HFFc6 (cell line): ENCODE results near the gene SARDH. TPM values are rescaled to one million over a fixed set of nuclear protein-coding genes. Genes with fewer than 3 reads are reported as not detected.

Source experiments
- DNase-seq: peaks from one replicate; pipeline ENCODE4 v3.0.0-alpha.2; 2018
- H3K27ac Mint-ChIP-seq: 2 replicates; pipeline ENCODE4 v1.8.0; 2020; ENCODE audit warnings: mild to moderate bottlenecking, mixed read lengths
- H3K27me3 Mint-ChIP-seq: 2 replicates; pipeline ENCODE4 v1.8.0; 2021; ENCODE audit warnings: mild to moderate bottlenecking, moderate library complexity, mixed read lengths; ENCODE audit not compliant: insufficient read depth
- H3K36me3 Mint-ChIP-seq: 2 replicates; pipeline ENCODE4 v1.8.0; 2021; ENCODE audit warnings: low read depth, mixed read lengths
- H3K4me1 Mint-ChIP-seq: 2 replicates; pipeline ENCODE4 v1.8.0; 2020; ENCODE audit warnings: low read depth, mixed read lengths
- H3K4me3 Mint-ChIP-seq: 2 replicates; pipeline ENCODE4 v1.8.0; 2020; ENCODE audit warnings: mild to moderate bottlenecking, moderate library complexity, mixed read lengths
- H3K9me3 Mint-ChIP-seq: 2 replicates; pipeline ENCODE4 v1.8.0; 2020; ENCODE audit warnings: mild to moderate bottlenecking, mixed read lengths
- total RNA-seq, 6 experiments: library from RNA; stranded (reverse); fragmentation: NEBNext Ultra II Directional; extraction: Animal tissue kit (Norgen Biotek cat#: 25700); gene quantifications; 2 replicates in 1 of 6; 3 replicates in 5 of 6; pipeline ENCODE4 v1.2.3, GENCODE V29; 2021
- TF ChIP-seq, protein P1 (sequence below): fragments of 200-600 bp; sonication (generic); IDR thresholded peaks from 2 replicates; pipeline ENCODE4 v1.5.0; 2021; ENCODE audit warnings: antibody characterized with exemption, mild to moderate bottlenecking

SARDH gene
- total RNA-seq, 6 experiments from 2014 or later = 0.24 to 5.1 (median 4.1) TPM

DNA sequence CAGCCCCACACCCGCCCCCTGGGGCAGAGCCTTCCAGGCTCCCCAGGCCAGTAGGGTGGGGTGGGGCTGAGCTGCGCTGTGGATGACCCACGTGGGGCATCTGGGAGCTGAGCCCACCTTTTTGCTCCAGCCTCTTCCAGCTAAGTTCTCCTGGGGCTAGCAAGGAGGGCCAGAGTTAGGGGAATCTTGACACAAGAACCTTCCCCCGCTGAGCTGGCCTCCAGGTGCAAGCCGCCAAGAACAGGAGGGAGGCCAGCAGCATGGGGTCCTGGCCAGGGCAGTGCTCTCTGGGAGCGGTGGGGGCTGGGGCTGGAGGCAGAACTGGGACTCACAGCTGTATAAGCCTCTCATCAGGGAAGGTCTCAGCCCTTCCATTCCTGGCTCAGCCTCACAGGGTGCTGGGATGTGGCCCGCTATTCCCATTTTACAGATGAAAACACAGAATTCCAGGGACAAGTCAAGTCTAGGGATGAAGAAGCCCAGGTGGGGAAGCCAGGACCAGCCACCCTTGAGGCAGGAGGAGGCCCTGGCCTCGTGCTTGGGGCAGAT lies 21.5 kb downstream of the SARDH start:
- H3K4me1 Mint-ChIP-seq = peaks cover 23% of the 10 kb centered on the region
- TF ChIP-seq, protein P1, sequence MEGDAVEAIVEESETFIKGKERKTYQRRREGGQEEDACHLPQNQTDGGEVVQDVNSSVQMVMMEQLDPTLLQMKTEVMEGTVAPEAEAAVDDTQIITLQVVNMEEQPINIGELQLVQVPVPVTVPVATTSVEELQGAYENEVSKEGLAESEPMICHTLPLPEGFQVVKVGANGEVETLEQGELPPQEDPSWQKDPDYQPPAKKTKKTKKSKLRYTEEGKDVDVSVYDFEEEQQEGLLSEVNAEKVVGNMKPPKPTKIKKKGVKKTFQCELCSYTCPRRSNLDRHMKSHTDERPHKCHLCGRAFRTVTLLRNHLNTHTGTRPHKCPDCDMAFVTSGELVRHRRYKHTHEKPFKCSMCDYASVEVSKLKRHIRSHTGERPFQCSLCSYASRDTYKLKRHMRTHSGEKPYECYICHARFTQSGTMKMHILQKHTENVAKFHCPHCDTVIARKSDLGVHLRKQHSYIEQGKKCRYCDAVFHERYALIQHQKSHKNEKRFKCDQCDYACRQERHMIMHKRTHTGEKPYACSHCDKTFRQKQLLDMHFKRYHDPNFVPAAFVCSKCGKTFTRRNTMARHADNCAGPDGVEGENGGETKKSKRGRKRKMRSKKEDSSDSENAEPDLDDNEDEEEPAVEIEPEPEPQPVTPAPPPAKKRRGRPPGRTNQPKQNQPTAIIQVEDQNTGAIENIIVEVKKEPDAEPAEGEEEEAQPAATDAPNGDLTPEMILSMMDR = no peak
- no peak overlapping the region for H3K4me3 Mint-ChIP-seq
- H3K9me3 Mint-ChIP-seq = peaks cover 7% of the 10 kb centered on the region; the same call in 1 of the 2 replicates
- no peak overlapping the region; the same call in 1 of the 2 replicates for H3K27ac Mint-ChIP-seq
- H3K36me3 Mint-ChIP-seq = 0 out of 2 replicates have a peak, but pooled peaks cover 5% of the 10 kb centered on the region
- H3K27me3 Mint-ChIP-seq = peaks cover 24% of the 10 kb centered on the region
- DNase-seq = no peak

DNA sequence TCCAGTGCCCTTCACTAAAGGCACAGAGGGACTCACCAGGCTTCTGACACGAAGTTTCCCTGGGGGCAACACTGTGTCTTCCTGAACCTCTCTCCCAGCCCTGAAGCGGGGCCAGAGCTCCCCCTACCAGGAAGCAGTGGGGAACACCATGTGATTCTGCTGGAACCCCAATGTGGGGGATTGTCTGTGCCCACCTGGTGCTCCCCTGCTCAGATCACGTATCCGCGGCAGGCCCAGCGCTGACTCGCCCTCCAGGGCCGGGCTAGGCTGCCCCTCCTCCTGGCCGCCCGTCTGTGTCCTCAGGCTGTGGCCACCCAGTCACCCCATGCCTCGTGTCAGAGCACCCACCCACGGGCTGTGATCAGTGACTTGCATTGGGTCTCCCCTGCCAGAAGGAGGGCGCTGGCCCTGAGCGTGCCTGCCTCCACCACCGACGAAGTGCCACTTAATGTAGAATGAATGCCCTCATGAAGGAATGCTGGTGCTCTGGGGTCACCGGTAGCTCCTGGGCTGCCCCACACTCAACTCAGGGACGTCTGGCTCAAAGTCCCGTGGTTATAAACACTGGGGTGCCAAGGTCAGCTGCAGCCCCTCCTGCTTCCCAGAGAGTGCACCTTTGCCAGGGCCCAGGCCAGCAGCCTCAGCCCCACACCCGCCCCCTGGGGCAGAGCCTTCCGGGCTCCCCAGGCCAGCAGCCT lies 22.1 kb downstream of the SARDH start:
- peak overlapping the region; percentile 95 for H3K27ac Mint-ChIP-seq
- H3K9me3 Mint-ChIP-seq = peaks cover 7% of the 10 kb centered on the region; the same call in 1 of the 2 replicates
- DNase-seq = no peak
- H3K27me3 Mint-ChIP-seq = peaks cover 17% of the 10 kb centered on the region
- TF ChIP-seq, protein P1 = peak; percentile 54
- H3K36me3 Mint-ChIP-seq = 0 out of 2 replicates have a peak, but pooled peaks cover 5% of the 10 kb centered on the region
- H3K4me3 Mint-ChIP-seq = peak overlapping the region; percentile 79; the same call in 1 of the 2 replicates
- peaks cover 23% of the 10 kb centered on the region for H3K4me1 Mint-ChIP-seq

DNA sequence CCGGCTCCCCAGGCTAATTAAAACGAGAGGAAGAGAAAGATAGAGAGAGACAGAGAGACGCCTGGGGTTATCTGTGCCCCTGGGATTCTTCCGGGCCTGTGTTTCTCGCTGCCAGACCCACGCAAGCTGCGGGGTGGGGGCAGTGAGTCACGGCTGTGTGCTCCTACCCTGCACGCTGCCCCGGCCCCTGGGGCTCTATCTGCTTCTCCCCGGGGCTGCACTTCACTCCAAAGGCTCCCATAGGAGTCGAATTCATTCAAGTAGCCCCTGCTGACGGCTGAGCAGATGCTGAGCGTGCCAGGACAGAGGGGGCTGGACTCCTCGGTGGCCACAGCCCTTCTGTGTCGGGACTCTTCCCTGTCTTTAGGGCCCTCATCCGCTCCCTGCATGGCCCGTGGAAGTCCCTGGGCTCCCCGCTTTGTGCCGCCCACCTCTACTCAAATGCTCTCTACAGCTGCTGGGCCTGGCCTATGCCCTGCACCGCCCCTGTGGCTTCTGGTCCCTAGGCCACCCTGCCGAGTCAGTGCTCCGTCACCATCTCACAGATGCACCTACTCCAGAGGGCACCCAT lies 22.8 kb downstream of the SARDH start:
- 0 out of 2 replicates have a peak, but pooled peaks cover 2% of the 10 kb centered on the region for H3K9me3 Mint-ChIP-seq
- TF ChIP-seq, protein P1 = no peak
- peak overlapping the region; percentile 79; the same call in 1 of the 2 replicates for H3K4me3 Mint-ChIP-seq
- H3K27me3 Mint-ChIP-seq = peaks cover 12% of the 10 kb centered on the region
- H3K4me1 Mint-ChIP-seq = peaks cover 23% of the 10 kb centered on the region
- DNase-seq = no peak
- 0 out of 2 replicates have a peak, but pooled peaks cover 2% of the 10 kb centered on the region for H3K36me3 Mint-ChIP-seq
- peak overlapping the region; percentile 95 for H3K27ac Mint-ChIP-seq

DNA sequence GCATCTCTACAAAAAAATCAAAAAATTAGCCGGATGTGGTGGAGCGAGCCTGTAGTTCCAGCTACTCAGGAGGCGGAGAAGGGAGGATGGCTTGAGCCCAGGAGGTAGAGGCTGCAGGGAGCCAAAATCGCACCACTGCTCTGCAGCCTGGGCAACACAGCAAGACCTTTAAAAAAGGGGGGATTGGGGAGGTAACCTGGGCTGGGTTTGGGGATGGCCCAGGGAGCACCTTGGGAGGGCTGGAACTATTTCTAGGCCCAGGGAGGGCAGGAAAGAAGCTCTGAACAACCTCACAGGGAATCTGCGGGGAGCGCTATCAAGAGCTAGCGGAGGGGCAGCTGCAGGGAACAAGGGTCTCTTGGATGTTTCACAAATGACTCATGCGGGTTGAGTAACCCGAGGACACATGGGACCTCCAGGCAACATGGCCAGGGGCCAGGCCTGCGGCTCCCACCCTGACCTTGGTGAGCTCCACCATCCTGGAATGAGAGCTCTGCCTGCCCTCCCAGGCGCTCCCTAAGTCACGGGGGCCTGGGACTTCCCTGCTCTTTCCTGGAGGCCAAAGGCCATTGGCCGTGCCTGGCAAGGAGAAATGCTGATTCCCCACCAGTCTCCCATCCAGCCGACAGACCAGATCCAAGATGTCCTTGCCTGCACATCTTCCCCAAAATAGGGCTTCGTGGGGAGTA lies 23.4 kb downstream of the SARDH start:
- peaks cover 8% of the 10 kb centered on the region for H3K27me3 Mint-ChIP-seq
- H3K4me3 Mint-ChIP-seq = peak overlapping the region; percentile 79; the same call in 1 of the 2 replicates
- peak overlapping the region; percentile 95 for H3K27ac Mint-ChIP-seq
- peaks cover 23% of the 10 kb centered on the region for H3K4me1 Mint-ChIP-seq
- H3K9me3 Mint-ChIP-seq = no peaks in the 10 kb centered on the region
- no peak for DNase-seq
- H3K36me3 Mint-ChIP-seq = no peaks in the 10 kb centered on the region
- TF ChIP-seq, protein P1 = no peak

DNA sequence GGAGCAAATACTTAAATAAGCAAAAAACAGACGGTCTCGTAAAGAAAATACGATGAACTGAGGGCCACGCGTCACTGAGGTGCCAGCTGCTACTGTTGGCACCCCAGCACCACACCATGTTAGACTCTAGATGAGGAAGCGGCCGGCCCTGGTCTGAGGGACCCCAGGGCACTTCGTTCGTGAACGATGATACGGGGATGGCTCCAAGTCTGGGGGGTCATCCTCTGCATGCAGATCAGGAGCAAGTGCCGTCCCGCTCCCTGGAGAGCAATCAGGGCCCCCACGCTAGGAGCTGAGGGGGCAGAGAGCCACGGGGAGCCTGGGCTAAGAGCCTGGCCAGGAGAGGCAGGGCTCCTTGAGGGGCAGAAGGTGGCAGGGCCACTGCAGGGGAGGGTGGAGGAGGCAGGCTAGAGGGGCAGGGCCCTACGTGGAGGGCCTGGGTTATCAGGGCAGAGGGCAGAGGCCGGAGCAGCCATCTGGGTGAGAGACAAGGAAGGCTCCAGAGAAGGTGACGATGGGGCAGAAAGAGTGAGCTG lies 24.1 kb downstream of the SARDH start:
- Mint-ChIP-seq H3K4me1 (peaks cover 23% of the 10 kb centered on the region), H3K27me3 (peaks cover 11% of the 10 kb centered on the region), H3K4me3 (no peak overlapping the region), H3K27ac (peak overlapping the region; percentile 95; the same call in 1 of the 2 replicates), H3K36me3 (no peaks in the 10 kb centered on the region), H3K9me3 (no peaks in the 10 kb centered on the region)
- DNase-seq = no peak
- TF ChIP-seq, protein P1 = no peak
